Measurements from ENCODE around the gene NPLOC4.

Gene NPLOC4

GRCh38 chr17:81515530-81516041 is 121.3 kb downstream of the NPLOC4 start:
- no peak for DNase-seq

DNA sequence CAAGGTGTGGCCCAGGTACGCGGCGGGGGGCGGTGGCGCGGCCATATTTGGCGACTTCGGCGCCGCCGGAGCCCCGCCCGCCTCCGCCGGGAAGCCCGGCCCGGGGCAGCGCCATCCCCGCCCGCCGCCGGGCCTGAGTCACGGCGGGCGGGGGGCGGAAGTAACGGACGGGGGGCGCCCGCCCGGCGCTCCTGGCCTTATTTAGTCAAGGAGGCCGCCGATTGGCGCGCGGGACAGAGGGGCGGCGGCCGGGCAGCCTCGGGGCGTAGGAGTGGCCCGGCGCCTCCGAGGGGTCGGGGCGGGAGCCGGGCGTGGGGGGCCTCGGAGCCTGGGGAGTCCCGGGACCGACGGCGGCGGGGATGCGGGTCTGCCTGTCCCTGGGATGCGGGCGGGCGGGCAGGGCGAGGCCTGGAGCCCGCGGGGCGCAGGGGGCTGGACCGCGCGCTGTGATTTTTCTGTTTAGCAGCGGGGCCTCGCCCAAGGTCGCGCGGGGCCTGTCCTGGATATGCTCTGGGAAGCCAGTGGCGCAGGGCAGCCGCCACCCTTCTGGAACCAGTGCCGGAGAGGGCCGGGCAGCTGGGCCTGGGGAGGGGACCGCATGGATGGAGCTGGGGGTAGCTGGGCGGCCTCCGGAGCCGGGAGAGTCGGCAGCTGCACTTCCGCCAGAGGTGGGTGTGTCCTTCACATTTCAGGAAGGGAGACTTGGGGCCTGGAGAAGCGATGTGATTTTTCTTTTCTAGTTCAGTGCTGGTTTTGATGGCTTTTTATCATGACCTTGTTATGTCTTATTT is 122.0 kb downstream of the NPLOC4 start:
- DNase-seq = peak; percentile 81

DNA sequence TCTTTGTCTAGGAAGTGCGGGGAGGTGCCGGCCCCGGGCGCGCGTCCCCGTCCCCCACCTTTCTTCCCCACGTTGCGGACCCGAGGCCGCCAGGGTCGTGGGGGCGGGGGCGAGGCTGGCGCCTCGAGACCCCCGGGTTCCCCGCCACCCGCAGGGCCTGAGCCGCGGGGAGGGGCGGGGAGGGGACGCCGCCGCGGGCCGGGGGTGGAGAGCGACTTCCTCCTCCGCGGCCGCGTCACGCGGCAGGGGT is 122.5 kb downstream of the NPLOC4 start:
- no peak for DNase-seq

- DNase-seq = peak; percentile 64
These were observed 123.0 kb downstream of the NPLOC4 start for GRCh38 chr17:81513753-81514488.

- peak; percentile 53 for DNase-seq
These were observed 123.5 kb downstream of the NPLOC4 start for GRCh38 chr17:81513372-81513752.

DNA sequence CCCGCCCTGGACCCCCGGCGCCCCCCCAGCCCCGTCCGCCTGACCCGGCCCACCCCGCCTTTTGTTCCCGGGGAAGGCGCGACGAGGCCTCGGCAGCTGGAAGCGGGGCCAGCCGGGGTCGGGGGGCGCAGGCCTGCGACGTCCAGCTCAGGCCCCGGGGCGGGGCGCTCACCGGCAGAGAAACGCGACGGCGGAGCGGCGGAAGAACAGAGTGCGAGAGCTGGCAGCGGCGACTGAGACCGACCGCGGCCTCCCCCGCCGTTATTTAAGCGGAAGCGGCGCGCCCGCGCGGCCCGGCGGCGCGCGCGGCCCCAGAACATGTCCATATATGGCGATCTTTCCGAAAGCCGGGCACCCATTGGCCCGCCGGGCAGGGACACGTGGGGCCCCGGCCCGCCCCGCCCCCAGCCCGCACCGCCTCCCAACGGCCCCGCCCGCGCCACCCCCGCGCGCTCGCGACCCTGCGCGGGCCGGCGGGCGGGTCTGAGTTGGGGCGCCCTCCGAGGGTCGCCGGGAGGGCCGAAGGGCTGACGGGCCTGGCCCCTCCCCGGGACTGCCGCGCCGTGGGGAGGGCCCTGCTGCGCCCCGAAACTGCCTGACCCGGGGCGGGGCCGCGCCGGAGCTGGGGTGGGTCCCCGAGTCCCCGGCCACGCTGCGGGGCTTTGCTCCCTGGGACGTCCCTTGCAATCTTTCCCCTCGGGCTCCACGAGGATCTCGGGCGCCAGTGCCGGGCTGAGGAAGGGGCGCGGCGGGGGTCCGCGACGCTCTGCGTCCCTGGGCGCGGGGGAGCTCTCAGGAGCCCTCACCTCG is 124.1 kb downstream of the NPLOC4 start, which contains the start of gene ACTG1:
ACTG1 (minus strand) TSS at position 238 of the 810 bp plus-strand sequence. CDS start 445 bp downstream, outside the sequence.
- DNase-seq = peak; percentile 97

GRCh38 chr17:81511804-81512561 is 124.9 kb downstream of the NPLOC4 start:
- DNase-seq = peak; percentile 51

- no peak for DNase-seq
These were observed 125.4 kb downstream of the NPLOC4 start for GRCh38 chr17:81511554-81511803.

DNA sequence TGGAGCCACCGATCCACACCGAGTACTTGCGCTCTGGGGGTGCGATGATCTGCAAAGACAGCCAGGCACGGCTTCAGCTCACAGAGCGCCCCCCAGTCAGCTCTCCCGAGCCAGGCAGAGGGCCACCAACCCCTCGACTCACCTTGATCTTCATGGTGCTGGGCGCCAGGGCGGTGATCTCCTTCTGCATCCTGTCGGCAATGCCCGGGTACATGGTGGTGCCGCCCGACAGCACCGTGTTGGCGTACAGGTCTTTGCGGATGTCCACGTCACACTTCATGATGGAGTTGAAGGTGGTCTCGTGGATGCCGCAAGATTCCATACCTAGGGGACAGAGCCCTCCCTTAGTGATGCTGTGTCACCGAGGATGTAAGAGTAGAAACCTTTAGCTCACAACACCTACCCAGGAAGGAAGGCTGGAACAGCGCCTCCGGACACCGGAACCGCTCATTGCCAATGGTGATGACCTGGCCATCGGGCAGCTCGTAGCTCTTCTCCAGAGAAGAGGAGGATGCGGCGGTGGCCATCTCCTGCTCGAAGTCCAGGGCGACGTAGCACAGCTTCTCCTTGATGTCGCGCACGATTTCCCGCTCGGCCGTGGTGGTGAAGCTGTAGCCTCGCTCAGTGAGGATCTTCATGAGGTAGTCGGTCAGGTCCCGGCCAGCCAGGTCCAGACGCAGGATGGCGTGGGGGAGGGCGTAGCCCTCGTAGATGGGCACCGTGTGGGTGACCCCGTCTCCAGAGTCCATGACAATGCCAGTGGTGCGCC is 125.9 kb downstream of the NPLOC4 start:
- peak; percentile 35 for DNase-seq

GRCh38 chr17:81509972-81510784 is 126.7 kb downstream of the NPLOC4 start:
- DNase-seq = peak; percentile 32

DNA sequence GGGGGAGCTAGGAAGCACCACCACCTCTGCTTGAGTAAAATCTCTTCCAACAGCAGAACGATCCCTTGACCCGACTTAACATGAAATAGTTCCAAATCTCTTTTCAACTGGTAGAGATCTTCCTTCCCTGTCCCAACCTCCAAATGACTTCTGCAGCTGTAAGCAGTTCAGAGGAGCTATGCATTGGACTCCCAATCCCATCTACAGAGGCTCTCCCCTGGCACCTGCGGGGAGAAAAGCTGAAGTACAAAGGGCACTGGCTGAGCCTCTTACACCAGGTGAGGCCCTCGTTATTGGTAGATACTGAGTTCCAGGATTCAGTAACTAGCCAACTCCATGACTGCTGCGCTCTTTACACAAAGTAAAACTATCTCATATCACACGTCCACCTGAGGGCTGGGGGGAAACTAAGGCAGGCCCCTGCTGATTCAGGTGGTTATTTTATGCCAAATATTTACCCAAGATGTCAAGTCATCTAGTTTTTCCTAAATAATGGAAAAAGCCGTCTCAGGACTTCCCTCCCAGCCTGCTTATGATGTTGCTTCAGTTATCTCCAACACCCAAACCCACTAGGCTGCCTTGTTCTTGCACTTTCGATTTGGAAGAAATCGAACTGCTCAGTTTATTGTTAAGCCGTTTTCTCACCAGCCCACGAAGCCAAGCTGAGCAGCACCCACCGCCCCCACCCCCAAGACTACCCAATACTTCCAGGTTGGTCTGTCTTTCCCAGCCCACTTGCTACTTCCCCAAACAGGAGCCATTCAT is 127.5 kb downstream of the NPLOC4 start:
- peak; percentile 75 for DNase-seq

DNA sequence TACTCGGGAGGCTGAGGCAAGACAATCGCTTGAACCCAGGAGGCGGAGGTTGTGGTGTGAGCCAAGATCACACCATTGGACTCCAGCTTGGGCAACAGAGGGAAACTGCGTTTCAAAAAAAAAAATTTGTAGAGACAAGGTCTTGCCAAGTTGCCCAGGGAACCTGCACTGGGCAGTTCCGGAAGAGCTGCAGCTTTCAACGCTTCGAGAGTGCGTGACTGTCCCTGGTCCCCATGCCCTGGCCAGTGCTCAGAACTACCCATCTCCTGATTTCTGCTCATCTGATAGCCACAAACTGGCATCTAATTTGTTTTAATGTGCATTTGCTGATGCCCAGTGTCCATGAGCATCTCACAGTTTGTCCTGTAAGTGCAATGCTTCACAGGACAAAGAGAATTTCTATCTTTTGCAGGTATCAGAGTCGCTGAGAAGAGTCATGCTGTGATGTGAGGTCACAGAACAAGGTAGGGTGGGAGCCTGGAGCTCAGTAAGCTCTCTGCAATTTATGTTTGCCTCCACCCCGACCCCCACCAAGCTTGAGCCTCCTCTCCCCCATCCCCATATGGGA is 128.2 kb downstream of the NPLOC4 start:
- DNase-seq = no peak
